ENCODE results near the gene SVOPL.
"Not testable (repeated sequence)": the region's sequence is repeated elsewhere in the genome, so short reads cannot be mapped to it uniquely, and the experiment has no call there.

DNA sequence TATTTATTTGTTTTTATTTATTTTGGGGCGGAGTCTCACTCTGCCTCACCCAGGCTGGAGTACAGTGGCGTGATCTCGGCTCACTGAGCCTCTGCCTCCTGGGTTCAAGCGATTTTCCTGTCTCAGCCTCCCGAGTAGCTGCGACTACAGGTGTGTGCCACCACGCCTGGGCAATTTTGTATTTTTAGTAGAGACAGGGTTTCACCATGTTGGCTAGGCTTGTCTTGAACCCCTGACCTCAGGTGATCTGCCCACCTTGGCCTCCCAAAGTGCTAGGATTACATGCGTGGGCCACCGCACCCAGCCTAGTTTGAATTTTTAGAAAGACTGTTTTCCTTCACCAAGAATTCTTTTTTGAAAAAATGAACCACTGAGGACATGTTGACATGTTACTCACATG lies 5.4 kb downstream of the SVOPL start:
- TF ChIP-seq, protein P1, sequence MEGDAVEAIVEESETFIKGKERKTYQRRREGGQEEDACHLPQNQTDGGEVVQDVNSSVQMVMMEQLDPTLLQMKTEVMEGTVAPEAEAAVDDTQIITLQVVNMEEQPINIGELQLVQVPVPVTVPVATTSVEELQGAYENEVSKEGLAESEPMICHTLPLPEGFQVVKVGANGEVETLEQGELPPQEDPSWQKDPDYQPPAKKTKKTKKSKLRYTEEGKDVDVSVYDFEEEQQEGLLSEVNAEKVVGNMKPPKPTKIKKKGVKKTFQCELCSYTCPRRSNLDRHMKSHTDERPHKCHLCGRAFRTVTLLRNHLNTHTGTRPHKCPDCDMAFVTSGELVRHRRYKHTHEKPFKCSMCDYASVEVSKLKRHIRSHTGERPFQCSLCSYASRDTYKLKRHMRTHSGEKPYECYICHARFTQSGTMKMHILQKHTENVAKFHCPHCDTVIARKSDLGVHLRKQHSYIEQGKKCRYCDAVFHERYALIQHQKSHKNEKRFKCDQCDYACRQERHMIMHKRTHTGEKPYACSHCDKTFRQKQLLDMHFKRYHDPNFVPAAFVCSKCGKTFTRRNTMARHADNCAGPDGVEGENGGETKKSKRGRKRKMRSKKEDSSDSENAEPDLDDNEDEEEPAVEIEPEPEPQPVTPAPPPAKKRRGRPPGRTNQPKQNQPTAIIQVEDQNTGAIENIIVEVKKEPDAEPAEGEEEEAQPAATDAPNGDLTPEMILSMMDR (IDR thresholded peaks at IDR 0.05; ENCODE audit: poor library complexity) = not testable (repeated sequence)
- TF ChIP-seq EZH2 (IDR thresholded peaks at IDR 0.05; ENCODE audit: borderline replicate concordance) = not testable (repeated sequence)

Measured in hepatocyte (in vitro differentiated cells).